ELR (cell line): ENCODE measurements around the gene WWOX.

Source experiments
- DNase-seq: peaks from one replicate; pipeline ENCODE4 v3.0.0-alpha.2; 2015; ENCODE audit warnings: low read depth

The WWOX gene

DNA sequence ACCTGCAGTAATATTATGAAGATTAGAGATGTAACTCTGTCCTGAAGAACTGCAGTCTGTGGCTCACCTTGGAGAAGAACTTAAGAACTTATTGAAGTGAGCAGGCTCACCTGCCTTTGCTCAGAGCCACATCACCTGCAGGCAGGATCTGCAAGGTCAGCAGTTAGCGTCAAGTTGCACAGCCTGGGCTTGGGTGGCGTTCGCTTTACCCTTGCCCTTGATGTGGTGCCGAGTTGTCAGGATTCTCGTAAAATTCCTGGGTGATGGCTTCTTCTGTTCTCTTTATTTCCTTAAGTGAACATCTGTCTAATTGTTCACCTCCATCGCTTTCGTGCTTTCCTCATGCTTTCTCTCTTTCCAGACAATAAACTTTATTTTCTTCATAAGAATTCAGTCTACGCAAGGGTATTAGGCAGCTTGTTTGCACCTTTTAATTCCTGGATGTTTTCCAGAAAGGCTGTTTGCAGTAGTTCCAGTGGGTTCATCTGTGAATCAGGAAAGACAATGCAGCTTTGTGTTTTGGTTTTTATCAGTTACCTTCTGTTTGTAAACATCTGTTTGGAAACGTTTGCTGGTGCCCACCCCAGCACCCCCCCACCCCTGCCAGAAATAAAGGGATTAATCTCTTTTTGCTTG, 254.3 kb downstream of the WWOX start:
- DNase-seq = no peak

DNA sequence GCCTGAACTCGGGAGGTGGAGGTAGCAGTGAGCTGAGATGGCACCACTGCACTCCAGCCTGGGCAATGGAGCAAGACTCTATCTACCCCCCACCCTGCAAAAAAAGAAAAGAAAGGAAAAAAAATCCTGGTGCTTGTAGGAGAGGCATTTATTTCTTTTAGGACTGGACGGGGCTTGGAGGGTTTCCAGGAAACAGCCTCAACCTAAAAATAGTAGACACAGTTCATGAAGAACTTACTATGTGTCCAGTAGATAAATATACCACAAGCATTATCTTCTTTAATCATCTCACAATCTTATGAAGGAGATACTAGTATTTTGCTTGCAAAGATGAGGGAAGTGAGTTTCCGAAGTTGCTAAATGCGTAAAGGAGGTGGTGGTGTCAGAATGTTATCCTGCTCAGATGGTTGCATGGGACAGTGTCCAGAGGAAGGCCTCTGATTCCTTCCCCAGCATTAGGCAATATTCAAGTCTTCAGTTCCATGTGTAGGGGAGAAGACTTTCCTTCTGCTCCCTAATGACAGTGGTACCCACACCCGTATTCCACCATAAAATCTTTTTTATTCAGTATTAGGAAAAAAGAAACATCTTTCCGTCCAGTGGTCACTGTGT, 263.2 kb downstream of the WWOX start:
- DNase-seq = no peak

DNA sequence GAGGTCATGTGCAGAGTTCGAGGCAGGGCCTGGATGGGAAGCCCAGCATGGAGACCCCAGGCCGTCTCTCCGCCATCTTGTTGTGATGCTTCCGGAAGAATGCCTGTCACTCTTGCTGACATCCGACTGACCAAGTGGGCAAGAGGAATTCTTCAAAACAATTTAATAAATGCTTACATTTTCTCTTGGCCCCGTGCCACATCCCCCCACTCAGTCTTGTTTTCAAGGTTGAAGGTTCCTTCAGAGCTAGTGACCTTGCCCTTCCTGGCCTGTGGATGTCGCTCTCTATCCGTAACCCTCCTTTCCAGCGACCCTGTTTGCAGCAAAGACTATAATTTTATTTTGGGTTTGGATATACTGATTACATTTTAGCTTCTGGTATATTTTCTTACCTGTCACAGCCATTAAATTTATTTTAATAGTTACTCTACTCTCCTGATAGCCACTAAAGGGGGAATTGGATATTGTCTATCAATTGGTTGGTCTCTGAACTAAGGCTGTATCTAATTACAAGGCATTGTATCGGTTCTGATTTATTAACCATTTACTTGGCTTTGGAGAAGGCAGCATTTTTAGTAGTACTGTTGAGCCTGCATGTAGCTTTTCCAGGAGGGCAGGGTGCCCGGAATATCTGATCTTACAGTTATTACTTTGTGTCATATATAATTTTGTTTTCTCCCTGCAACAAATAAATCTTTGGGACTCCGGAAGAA, 264.5 kb downstream of the WWOX start:
- DNase-seq = no peak

DNA sequence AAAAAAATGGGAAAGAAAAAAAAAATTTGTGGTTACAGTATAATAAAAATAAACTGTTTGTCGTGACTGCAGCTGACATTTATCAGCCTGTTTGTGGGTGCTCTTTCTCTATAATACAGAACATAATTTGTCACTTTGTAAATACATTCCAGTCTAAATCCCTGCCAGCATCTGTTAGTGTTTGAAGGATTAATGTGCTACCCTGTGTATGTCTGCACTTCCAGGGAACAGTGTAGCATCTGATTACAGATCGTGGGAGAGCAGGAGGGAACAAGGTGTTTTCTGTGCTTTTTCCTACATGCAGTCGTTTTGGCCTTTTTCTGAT, 265.1 kb downstream of the WWOX start:
- DNase-seq = no peak

DNA sequence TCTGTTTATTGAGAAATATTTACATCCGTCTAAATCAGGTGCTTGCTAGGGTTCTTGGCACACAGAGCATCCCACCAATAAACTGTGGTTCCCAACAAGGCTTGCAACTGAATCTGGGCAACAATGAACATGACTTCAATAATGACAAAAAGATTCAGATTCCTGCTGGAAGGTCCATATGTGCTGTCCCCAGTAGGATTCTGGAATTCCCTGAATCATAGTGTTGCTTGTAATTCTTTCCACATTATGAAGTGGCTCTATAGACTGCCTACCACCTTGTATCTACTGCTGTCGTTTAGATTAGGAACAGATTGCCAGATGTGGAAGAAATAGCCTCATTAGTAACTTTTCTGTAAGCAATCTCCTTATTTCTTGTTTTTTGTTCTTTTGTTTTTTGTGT, 265.9 kb downstream of the WWOX start:
- no peak for DNase-seq

DNA sequence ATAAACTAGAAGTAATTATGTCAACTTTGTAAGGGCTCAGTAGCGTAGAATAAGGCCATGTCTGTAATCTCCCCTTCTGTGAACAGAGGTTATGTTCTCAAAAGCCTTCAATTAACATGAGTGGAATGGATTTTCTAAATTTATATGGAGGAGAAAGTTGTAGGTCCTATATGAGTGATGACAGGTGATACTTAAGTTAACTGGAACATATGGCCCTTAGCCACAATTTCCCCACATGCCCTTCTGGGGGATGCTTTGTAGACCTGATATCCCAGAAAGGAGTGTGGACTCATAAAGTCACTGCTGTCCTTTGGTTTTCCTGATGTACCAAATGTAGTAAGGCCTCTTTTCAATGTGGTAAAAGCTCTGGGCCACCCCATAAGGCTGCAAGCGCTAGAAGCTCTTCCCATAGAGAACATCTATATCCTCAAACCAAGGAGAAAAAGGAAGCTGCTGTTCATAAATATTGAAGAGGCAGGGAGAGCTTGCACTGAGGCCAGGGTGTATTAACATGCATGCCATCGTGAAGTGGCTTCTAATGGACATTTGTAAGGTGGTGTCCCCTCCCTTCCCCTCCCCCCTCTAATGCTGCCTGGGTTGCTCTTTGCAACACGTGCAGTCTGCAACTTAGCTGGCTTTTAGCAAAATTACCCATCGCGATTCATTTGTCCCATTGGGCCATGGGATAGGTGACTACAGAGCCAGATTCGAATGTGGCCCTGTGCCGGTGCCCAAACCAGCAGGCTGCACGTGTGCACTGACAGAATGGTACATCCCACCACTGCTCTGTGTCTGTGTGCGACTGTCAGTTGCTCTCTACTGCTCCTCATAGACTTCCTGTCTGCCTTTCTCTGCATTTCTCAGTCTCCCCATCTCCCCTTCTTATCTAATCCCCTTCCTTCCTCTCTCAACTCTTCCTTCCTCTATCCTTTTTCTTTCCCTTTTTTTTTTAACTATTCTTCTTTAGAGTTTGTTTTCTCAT, 269.0 kb downstream of the WWOX start:
- no peak for DNase-seq

DNA sequence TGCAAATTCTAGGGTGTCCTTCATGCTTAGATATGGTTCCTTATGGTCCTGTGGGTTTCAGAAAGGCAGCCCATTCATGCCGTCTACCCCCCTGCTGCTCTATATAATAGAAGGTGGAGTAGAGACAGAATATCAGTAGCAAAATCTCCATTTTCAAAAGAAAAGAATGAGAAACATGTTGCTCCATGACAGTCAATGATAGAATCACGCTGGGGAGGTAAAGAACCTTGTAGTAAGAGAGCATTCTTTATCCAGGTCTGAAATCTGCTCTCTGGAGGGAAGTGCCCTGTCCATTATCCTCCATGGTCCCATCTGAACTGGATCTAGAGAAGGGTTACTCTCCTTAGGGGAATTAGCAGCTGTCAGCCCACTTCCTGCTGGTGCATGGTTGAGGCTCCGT, 272.8 kb downstream of the WWOX start:
- no peak for DNase-seq

DNA sequence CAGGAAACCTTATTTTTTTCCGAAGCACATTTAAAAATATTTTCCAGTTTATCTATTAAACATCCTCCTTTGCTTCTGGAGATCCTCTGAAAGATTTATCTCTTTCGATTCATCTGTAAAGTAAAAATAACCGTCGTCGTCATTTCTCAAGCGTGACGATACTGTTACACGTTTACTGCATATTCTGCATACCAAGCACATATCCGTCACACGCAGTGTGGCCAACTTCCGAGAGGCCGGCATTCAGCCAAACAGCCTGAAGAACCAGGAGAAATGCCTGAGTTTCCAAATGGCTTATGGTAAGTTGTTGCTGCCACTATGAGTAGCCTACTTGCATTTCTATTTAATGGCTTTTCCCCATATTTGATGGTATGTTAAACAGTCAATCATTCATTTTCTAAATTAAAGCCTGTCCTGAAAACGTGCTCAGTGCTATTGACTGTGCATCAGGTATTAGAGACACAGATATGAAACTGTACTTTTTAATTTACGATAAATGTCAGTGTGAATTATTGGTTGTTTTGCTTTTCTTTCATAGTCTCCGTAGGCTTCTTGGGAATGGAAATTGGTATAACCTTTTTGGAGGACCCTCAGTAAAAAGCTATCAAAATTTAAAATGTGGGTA, 275.7 kb downstream of the WWOX start:
- no peak for DNase-seq

DNA sequence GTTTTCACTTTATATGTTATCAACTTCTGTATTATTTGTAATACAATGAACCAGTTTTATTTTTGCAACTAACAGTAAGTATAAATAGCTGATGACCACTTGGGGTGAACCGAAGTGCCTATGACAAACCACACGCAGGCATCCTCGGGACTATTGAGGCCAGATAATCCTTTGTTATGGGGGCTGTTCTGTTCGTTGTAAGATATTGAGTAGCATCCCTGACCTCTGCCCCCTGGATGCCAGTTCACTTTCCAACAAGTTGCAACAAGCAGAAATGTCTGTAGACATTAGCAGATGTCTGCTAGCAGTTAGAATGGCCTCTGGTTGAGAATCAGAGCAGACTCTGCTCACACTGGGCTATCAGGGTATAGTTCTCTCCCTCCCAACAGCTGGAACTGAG, 277.0 kb downstream of the WWOX start:
- DNase-seq = no peak

DNA sequence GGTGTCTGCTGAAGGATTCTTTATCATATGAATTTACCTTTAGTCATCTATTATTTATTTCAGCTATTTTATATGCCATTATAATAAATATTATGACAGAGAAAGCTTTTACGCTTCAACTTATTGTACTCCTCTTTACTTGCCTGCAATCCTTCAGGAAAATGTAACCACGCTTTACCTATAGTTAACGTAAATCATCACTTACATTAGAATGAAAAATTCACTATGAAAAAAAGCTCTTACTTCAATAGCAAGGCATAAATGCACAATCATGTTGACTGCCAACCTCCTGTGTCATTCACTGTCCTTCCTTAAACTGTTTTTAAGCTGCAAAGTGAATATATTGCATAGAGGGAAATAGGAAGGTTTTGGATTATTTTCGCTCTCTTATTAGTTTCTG, 277.9 kb downstream of the WWOX start:
- no peak for DNase-seq

DNA sequence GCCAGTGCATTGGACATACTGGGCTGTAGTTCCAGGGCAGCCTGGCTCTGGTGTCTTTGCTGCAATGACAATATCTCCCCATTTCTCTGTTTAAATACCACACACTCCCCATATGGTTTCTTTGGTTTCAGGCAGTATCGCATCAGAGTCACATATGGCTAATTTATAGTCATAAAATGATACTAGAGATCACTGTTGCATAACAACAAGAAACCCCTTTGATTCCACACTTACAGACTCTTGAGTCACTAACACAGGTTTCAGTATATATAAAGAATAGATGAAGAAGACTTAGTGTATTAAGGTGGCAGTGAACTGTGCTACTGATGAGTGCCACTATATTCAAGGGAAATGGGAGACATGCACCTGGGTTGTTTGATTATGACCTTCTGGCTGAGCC, 281.6 kb downstream of the WWOX start:
- DNase-seq = no peak

DNA sequence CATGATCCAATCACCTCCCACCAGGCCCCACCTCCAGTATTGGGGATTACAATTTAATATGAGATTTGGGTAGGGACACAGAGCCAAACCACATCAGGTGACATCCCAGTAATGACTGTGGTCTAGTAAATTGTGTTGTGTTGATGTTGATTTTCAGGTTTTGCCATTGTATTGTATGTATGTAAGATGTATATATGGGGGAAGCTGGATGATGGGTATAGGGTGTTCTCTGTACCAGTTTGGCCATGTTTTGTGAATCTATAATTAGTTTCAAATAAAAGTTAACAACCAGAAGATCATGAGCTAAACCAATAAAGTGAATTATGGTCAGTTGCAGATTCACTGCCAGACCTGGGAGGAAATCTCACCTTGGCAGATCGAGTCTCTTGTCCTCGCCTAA, 283.7 kb downstream of the WWOX start:
- DNase-seq = no peak

DNA sequence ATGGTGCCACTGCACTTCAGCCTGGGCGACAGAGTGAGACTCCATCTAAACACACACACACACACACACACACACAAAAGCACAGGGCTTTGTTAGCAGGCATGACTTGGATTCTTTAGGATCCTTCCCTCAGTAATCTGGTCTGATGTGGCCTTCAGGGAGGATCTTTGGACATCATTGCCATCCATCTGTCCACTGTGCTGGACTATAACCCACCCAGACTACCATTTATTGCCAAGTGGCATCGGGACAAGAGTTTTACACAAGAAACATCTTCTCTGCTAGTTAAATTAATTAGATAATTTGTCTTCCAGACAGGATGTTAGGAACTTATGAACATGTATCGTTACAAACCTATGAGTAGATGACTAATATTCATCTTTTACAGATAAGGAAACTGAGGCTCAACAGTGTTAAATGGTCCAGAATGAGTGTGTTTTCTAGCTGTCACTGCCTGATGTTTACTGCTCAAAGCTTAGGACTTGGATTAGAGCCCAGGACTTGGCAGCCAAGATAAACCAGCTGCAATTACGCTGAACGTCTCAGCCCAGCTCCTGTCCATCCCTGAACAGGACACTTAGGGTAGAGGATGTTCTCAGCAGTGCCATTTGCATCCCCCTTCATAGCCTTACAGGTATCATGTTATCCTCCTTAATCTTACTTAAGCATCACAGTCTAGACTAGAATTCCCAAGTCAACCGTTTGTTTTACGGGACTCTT, 285.8 kb downstream of the WWOX start:
- no peak for DNase-seq

DNA sequence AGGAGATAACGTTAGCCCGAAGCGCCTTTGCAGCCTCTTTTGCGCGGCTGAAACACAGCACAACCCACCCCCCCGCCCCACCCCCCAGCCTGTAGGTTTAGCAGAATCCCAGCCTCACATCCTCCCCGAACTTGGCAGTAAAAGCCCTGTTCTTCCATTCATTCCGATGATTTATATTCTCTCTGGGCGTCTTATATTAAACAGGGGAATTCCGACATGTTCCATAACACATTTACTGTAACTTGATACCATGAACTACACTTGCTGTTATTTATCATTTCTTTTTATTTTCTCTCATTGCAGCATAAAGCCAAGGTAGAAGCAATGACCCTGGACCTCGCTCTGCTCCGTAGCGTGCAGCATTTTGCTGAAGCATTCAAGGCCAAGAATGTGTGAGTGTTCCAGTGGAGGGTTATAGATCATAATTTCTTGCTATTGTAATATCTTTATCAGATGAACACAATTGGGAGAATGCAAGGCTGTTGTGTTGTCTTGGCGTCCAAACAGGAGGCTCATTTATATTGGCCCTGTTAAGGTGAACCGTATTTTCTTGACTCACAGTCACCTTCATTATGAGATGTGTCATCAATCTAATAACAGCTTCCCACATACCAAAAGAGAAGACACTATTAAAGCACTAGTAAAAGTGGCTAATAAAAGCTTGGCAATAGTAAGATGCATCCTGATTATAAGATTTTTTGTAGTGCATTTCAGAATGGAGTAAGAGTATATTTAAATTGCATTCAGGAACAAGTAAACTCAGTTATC, 287.3 kb downstream of the WWOX start:
- no peak for DNase-seq

DNA sequence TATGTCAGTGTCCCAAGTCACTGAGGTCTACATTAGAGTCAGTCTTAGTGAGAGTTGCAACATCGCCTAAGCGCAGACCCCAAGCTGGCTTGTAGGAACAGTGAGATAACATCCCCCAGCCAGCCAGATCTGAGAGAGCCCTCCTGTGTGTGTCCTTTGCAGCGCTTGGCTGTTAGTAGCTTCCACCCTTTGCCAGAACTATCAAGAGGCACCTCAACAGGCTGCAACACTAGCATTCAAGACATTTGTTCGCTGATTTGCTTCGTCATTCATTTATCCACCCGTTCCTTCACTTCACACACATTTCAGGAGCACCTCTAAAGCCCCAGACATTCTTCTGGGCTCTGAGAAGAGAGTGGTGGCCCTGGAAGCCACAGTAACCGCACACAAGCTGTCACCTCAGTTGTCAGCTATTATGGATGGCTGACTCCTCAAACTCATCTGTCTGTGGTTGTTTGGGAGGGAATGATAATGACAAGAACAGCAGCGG, 289.6 kb downstream of the WWOX start:
- no peak for DNase-seq

DNA sequence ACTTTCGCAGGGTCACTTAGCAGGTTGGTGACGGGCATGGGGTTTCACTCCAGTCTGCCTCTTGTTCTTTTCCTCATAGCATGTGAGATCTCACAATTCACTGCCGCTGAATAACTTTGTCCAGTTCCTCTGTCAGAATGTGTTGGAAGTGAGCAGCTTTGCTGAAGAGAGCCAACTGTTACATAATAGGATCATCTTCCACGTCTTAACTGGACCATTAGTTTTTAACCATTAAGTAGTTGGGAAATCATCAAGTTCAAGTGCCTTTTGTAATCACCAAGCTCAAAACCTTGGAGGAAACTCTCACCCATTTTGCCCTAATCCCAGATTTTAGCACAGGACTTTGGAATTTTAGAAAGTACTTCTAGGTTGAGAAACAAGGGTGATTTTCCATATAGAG, 290.6 kb downstream of the WWOX start:
- DNase-seq = no peak

DNA sequence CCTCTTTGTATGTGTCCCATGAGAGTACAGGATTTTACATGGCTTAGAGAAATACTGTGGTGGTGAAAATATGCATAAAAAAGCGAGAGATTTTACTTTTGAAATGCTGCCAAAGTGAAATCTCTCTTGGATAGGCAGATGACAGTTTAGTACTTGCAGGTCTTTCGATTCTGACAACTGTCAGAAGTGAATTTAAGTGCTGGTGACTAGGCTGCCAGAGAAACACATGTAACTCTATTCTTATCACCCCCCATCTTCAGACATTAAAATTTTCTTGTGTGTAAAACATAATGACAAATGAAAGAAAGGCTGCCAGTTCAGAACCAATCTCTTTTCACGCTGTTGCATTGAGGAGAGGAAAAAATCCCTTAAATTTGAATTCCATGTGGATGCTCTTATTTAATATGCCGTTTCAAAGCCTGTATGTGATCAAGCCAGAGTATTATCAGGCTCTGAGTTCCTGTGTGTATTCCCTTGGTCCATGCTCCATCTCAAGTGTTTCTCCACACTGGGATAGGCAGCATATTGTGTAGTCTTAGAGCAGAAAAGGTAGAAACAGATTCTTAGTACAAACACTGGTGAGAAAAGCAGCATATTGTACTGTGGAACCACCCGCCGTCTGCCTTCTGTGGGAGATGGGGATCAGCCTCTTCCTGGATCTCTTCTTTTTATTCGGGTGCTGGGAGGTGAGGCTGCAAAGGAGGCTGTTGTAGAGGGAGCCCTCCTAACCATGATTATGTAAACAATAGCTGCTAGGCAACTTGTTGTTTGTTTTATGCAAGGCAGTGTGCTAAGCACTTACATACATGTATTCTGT, 291.3 kb downstream of the WWOX start:
- DNase-seq = no peak

DNA sequence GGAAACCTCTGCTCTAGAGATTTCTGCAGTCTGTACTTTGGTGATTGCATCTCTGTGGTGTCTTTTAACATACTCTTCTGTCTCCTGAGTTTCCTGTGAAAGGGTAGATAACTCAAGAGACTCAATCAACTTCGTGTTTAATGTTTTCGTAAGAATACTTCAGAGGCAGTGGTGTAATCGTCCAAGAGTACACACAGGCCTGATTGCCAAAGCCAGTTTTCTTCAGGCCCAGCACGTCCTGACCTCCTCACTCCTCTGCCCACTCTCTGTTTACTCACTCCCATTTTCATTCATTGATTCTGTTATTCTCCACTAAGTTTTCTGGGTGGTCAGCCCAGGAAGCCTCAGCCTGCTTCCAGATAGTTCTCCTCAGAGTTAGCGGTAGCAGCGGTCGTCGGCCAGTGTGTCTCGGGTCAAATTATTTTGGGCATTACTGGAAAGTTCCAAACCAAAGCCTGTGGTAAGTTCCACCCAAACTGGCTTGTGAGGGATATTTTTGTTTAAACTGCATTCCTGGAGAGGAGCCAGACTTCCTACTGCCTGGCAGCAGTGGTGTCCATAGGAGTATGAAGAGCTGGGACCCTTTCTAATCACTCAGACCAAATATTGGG, 293.2 kb downstream of the WWOX start:
- DNase-seq = no peak

DNA sequence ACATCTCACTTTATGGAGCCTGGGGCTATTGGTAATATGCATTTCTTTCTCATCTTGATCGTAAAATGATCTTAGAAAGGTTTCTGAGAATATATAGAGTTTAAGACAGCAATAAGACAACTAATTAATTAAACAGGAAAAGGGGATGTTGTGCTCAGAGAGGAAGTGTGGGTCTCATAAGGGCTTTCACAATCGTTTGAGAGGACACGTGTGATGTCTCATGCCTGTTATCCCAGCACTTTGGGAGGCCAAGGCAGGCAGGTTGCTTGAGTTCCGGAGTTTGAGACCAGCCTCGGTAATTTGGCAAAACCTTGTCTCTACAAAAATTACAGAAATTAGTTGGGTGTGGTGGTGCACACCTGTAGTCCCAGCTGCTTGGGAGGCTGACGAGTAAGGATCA, 295.6 kb downstream of the WWOX start:
- no peak for DNase-seq
